Measurements from ENCODE around the gene SNTB2. TPM values are rescaled to one million over a fixed set of nuclear protein-coding genes. Genes with fewer than 3 reads are reported as not detected.
A peak's percentile ranks its signal among the peaks of the same experiment; 100 is the strongest.

The SNTB2 gene
- polyA plus RNA-seq, 12 donors: 12.9 to 70.0 (median 17.4) TPM

DNA sequence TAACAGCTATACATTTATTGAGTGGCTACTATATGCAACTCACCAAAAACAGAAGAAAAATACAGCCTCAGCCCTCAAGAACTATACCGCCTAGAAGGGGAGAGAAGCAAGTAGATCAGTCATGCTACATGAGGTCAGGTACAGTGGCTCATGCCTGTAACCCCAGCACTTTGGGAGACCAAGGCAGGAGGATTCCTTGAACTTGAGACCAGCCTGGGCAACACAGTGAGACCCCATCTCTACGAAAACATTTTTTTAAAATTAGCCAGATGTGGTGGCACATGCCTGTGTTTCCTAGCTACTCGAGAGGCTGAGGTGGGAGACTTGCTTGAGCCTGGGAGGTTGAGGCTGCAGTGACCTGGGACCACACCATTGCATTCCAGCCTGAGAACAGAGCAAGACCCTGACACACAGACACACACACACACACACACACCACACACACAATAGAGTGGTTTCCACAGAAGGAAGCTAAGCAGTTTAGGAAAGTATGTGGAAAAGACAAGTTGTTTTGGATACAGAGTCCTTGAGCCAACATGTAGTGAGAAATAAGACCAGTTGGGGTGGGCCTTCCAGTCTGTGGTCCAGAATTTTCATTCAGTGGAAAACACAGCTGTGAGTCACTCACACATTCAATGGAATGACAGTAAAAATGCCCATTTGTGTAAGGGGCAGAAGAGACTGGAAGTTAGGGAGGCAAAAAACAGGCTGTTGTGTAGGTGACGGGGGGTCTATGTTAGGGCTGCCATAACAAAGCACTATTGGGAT is 10.7 kb upstream of the SNTB2 start:
- no peak for DNase-seq

DNA sequence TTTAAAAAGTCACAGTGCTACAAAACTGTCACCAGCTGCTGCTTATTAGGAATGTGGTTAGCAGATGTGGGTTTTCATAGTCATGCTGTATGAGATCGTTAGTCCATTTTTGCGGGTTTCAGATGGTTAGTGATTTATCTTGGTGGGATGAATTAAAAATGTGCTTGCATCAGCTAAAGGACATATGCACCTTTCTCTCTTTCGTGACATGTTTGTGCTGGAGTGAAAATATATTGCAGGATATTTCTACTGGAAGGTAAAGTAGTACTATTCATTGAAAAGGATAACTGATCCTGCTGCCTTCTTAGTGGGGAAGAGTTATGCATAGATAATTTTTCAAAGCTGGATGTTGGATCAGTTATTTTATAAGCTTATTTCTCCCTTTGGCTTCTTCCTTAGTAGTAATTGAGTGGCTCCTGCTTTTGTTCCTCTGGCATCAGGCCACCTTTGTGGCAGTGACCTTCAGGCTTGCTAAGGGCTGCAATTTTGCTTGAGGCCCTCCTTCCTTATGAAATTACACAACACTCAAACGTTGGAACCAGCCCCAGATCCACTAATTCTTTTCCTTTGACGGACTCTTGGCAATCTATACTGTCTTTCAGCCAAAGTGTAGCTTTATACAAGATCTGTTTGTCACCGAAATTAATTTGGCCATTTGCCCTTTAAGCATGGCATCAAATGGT is 7.5 kb upstream of the SNTB2 start:
- DNase-seq: peak; percentile 86

DNA sequence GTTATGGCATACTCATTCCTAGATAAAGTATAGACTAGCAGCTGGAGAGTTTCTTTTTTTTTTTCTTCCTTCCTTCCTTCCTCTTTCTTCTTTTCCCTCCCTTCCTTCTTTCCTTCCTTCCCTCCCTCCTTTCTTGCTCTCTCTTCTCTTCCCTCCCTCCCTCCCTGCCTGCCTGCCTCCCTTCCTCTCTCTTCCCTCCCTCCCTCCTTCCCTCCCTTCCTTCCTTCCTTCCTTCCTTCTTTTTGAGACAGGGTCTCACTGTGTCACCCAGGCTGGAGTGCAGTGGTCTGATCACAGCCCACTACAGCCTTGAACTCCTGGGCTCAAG is 7.0 kb upstream of the SNTB2 start:
- no peak for DNase-seq

DNA sequence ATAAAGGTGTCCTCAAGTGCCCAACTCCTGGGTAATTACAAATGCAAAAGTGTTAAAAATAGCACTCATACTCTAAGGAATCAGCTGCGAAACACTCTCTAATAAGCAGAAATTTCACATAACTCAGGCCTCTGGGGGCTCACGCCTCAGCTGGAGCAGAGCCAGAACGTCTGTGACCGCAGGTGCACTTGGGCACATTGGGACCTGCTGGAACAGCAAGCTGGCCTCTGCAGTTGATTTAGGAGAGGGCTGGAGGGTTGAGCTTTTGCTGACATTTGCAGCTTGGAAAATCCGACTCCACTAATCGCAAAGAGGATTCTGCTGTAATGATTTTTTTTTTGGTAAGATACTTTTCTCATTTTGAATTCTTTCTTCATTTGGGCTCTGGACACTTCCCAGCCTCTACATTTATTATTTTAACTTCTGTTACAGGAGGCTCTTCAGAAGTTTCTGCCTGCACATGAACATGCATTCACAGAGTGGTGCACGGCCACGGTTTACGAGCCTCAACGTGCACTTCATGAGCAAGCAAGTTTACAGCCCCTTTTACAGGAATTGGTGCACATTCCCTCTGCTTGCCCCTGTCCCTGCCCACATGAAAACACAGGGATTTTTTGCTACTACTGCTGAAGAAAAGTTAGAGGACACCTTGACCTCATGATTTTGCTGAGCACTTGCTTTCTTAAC is 4.1 kb upstream of the SNTB2 start:
- peak; percentile 51 for DNase-seq

DNA sequence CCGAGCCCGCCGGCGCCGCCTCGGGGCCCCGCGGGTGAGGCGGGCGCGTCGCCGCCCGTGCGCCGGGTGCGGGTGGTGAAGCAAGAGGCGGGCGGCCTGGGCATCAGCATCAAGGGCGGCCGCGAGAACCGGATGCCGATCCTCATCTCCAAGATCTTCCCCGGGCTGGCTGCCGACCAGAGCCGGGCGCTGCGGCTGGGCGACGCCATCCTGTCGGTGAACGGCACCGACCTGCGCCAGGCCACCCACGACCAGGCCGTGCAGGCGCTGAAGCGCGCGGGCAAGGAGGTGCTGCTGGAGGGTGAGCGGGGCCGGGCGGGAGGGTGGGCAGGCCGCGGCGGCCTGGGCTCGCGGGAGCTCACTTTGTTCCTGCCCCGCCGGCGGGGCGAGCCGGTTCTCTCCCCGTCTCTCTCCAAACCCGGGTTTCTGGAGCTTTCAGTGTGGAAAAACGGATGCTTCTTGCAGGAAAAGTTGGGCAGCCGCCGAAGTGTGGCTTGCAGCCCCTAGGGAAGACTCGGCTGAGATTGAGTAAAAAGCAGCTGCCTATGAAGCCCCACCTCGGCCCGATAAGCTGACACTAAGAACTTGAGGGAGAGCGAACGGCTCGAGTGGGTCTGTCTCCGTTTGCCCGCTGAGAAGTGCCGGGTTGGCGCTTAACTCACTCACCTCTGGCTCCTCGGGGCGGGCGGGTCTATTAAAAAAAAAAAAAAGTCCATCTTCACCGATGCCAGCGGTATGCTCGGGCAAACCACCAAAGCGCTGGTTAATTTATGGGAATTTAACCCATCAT is 677 bp downstream of the SNTB2 start:
- DNase-seq: no peak

DNA sequence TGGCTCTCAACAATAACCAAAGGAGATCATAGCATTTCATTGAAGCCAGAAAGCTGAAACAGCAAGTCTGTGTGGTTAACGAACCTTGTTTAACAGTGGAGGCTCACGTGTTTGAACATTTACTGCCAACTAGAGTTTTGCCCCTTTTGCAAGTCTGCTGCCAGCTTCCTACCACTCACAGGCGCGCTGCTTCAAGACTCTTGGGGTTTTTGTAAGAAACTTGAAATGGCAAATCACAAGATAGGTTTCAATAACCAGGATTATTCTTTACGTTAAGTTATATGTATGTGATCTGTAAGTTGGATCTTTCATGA is 1.2 kb downstream of the SNTB2 start:
- no peak for DNase-seq

DNA sequence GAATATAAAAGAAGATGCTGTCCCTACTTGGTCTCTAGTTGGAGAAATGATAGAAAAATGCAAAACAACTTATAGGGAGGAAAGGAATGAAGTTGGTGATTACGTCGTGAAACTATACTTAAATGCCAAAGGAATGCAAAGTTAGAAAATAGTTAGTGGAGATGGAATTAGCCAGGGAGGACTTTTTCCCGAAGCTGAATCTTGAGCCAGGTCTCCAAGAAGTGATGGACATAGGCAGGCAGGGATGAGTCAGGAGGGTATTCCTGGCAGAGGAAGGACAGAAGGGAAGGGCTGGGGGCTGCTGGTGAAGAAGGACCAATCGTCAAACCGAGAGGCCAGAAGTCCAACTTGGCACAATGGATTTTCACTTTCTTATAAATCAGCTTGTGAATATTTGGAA is 1.8 kb downstream of the SNTB2 start:
- DNase-seq: no peak

DNA sequence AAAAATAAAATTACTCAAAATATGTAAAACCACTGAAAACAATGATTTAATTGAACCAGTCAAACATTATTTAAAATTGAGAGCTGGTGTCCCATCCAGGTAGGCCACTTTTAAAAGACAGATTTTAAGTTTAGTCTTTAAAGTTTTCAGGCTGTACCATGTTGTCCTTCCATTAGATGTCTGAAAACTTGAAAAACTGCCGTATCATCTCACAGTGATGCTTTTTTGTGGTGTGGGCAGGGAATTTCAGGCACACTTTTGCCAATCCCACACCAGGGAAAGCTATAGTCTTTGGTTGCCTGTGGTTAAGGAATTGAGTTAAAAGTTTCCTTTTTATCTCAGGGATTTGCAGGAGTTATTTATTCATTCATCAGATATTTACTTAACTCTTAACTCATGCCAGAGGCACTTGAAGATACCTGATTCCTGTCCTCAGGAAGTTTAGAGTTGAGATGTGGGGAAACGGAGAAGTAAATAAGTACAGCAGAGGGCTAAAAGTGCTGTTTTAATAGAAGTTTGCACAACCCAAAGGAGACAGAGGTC is 3.2 kb downstream of the SNTB2 start:
- DNase-seq: no peak

DNA sequence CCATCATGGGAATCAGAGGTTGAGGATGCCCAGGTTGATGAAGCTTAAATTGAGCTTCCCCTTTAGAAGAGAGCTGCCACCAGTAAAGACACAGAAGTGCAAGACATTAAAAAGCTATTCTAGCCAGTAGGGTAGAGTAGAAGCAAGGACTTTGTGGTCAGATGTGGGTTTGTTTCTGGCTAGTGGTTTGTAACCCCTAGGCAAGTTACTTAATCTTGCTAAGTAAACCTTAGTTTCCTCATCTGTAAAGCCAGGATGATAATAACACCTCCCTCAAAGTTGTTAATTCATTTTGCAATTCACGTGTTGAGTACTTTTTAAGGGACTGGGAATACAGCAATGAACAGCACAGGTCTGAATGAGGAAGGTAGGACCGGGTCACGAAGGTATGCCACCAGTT is 3.6 kb downstream of the SNTB2 start:
- no peak for DNase-seq

DNA sequence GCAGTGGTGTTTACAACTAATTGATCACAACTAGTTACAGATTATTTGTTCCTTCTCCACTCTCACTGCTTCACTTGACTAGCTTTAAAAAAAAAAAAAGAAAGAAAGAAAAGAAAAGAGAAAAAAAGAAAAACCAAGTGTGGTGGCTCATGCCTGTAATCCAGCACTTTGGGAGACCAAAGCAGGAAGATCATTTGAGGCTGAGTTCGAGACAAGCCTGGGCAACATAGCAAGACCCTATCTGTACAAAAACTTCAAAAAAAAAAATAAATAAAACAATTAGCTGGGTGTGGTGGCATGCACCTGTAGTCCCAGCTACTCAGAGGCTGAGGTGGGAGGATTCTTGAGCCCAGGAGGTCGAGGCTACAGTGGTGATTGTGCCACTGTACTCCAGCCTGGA is 4.2 kb downstream of the SNTB2 start:
- DNase-seq: no peak

DNA sequence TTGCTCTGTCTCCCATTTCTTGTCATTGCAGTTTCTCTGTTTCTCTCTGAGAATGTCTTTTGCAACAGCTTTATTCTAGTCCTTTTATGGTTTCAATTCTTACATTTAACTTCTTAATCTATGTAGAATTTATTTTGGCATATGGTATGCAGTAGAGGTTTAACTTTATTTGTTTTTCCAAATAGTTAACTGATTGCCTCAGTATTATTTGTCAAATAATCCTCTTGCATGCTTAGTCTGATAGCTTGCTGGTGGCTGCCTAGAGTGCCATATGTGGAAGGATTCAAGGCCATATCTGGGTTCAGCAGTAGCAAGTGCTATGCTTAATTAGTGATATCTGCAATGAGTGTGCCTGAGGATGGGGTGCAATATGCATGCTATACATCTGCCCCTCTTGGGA is 6.9 kb downstream of the SNTB2 start:
- no peak for DNase-seq

DNA sequence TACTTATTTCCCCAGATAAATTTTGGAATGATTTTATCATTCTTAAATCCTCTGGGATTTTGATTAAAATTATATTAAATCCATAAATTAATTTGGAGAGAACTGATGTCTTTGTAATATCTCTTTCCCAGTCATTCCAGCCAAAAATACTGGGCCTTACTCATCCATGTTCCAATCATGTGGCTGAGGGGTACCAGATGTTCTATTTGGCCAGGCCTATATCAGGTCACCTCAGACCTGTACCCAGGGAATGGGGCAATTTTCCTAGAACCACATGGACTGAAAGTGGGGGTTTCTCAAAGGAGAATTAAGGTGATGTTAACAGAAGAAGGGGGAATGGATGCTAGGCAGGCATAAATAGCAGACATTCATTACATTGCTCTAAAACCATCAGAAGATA is 7.5 kb downstream of the SNTB2 start:
- DNase-seq: no peak

DNA sequence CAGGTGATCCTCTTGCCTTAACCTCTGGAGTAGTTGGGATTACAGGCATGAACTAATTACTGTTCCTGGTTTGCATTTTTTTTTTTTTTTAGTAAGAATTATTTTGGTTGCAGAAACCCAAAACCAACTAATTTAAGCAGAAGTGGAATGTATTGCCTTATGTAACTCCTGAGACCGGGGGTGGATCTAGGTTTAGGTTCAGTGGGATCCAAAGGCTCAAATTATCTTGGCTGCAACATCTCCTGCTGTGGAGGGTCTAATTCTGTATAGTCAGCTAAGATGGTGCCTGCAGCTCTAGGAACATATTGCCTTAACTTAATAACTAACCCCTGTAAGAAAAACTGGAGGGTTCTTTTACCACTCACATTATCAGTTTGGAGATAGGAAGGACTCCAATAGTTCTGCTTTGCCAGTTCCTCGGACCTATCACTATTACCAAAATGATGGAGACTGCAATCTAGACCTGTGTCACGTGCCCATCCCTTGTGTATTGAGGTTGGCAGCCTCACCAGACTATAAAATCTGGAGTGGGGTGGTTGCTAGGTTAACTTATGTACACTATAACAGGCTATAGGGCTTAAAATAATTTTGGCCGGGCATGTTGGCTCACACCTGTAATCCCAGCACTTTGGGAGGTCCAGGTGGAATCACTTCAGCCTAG is 8.5 kb downstream of the SNTB2 start:
- no peak for DNase-seq

DNA sequence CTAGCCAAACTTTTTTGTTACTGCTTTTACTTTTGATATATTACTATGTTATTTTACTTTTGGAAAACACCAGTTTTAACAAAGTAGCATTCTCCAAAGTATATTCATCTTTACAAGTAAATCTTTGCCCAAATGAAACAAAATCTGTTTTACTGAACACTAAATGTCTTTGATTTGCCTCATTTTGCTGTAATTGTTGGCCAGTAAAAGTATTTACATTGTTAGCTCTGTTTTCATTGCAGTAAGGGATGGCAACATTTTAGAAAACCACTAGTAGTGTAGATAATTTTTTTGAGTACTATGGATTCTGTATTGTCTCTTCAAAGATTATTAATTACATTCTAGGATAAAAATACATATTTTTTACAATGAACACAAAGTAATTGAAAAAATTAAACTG is 10.6 kb downstream of the SNTB2 start:
- DNase-seq: no peak

DNA sequence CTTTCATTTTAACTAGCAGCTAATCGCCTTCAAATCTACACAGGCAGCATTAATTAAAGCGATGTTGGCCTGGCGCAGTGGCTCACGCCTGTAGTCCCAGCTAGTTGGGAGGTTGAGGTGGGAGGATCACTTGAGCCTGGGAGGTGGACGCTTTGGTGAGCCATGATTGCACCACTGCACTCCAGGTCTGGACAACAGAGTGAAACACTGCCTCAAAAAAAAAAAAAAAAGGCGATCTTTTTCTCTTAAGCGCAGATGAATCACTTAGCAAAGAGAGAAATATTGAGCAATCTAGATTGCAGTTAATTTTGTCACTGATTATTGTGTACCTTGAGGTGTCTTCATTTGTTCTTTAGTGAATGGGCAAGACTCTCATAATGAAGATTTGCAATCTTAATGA is 12.4 kb downstream of the SNTB2 start:
- no peak for DNase-seq

DNA sequence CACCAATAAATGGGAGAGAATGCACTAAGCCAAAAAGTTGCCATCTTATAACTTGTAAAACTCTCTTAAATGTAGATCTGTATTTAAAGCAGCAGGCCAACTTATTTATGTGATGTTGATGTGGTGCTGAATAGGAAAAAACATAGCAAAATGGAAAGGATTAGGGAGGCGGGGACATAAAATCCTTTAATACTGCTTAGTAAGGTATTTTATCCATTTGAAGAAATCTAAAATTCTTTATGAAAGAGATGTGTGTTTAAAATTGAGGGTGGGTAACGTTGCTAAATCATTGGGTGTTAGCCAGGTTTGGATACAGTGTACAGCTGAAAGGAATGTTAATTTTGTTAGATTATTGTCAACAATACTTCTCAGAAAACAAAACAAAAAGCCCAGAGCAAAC is 14.3 kb downstream of the SNTB2 start:
- no peak for DNase-seq

DNA sequence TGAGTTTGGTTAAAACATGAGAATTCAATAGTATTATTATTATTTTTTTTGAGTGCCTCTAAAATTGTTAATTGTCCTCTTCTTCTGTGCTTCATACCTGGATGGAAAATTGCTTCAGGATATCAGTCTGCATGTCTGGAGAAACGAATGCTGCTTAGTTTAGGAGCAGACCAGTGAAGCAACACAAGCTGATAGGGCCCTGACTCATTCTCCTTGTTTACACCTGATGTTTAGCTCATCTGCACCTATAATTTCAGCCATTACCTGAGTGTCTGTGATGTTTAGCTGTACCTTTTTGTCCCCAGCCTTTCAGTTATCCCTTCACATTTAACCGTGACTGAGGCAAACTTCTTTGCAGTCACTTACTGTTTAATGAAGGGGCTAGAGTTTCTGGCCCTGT is 14.8 kb downstream of the SNTB2 start:
- DNase-seq: no peak

DNA sequence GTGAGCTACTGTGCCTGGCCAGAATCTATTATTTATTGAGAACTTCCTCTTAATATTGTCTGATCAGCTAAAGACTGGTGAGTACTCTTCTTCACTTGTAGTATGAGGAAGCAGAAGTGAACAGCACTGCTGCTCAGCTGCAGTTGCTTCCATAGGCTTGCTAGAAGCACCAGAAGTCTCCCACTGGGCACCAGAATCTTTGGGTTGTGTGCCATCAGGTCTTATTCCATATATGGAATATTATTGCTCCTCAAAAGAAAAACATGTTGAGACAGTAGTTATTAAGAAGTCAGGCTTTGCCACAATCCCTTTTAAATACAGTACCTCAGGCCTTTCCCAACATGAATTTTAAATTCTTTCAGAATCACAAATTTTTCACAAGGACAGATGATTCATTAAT is 17.2 kb downstream of the SNTB2 start:
- no peak for DNase-seq

DNA sequence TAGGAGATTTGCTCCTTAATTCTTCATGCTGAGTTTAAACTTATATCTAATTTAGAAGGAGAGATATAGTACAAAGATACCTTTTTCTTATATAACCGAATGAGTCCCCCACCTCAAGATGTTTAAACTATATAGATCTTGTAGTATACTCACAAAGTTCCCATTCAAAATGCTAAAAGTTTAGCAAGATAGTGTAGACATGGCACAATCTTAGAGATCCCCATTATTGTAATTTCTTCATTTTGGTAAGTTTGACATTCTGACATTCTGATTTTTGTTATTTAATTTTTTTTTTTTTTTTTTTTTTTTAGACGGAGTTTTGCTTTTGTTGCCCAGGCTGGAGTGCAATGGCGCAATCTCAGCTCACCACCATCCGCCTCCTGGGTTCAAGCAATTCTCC is 22.8 kb downstream of the SNTB2 start:
- DNase-seq: no peak

DNA sequence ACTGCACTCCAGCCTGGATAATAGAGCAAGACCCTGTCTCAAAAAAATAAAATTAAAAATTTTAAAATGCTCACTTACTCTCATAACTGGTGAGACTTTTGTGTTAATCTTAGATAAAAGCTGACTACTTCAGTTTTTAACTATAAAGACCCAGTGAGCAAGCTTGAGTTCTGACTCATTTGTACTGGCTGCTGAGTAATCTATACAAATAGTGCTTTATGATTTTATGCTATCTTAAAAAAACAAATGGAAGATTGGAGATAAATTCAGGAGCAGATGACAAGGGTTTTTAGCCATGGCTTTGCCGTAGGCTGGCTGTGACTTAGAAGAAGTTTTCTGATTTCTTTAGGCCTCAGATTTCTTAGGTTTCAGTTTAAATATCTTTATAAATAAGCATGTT is 30.5 kb downstream of the SNTB2 start:
- no peak for DNase-seq

DNA sequence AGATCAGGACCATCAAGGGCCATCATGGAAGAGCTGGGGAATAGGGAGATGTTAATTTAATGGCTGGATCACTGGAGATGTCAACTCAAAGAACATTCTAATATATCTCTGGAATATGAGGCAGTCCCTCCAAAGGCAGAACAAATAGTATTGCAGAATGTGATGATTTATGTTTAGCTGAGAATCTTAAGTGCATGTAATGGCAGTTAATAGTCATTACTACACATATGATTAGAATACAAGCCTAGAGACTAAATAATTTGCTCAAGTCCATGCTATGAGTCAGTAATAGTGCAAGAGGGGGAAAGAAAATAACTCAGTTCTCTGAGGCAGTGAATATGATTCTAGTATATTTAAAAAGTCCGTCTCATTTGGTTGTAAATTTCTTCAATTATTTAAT is 32.3 kb downstream of the SNTB2 start:
- no peak for DNase-seq

DNA sequence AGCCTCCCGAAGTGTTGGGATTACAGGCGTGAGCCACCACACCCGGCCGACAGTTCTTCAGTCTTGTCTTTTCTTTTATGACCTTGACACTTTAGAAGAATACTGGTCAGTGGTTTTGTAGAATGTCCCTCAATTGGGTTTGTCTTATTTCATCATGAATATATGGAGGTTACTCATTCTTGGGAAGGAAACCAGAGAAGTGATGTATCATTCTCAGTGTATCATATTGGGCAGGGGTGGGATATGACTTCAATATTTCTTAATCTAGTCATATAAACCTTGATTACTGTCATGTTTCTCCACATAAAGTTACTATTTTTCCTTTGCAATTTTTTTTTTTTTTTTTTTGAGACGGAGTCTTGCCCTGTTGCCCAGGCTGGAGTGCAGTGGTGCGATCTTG is 36.9 kb downstream of the SNTB2 start:
- no peak for DNase-seq

All from muscle of arm (tissue), 12 donors.